Central memory CD8-positive, alpha-beta T cell (primary cell): ENCODE results near the gene TDP1.

ENCODE experiments used
- ATAC-seq: fragments of 150-1000 bp; cut with Tn5 transposase; replicated peaks from 2 replicates; pipeline ENCODE4 v1.10.0; 2022; ENCODE audit warnings: mild to moderate bottlenecking, moderate FRiP score, moderate number of reproducible peaks; ENCODE audit not compliant: poor library complexity, severe bottlenecking; ENCODE audit errors: extremely low read depth
- DNase-seq, 2 donors: peaks; one replicate each; pipeline ENCODE4 v3.0.0; 2021; ENCODE audit warnings: low spot score in 2 of 2
- H3K27ac Mint-ChIP-seq: one replicate; pipeline ENCODE4 v1.8.0; 2022; ENCODE audit warnings: low read depth, mild to moderate bottlenecking, moderate library complexity, mixed read lengths
- H3K27me3 Mint-ChIP-seq: one replicate; pipeline ENCODE4 v1.8.0; 2022; ENCODE audit warnings: mixed read lengths
- H3K36me3 Mint-ChIP-seq: one replicate; pipeline ENCODE4 v1.8.0; 2022; ENCODE audit warnings: mild to moderate bottlenecking, moderate library complexity, mixed read lengths; ENCODE audit not compliant: insufficient read depth
- H3K4me1 Mint-ChIP-seq: one replicate; pipeline ENCODE4 v1.8.0; 2022; ENCODE audit warnings: mixed read lengths
- H3K4me3 Mint-ChIP-seq: one replicate; pipeline ENCODE4 v1.8.0; 2022; ENCODE audit warnings: mild to moderate bottlenecking, moderate library complexity, mixed read lengths
- H3K9me3 Mint-ChIP-seq: one replicate; pipeline ENCODE4 v1.8.0; 2022; ENCODE audit warnings: mixed read lengths

The TDP1 gene

GRCh38 chr14:89954070-89955021 is 1.4 kb upstream of the TDP1 start, which contains the start of gene EFCAB11:
TSS of gene EFCAB11 (minus strand) at chr14:89954730. CDS start at chr14:89954660, 70 bp downstream.
- Mint-ChIP-seq H3K4me3 (peak within 1 kb of the TSS; percentile 85), H3K27me3 (no peaks in the 10 kb centered on the region), H3K4me1 (peaks cover 29% of the 10 kb centered on the region), H3K27ac (peak within 1 kb of the TSS; percentile 90), H3K9me3 (no peaks in the 10 kb centered on the region), H3K36me3 (peaks cover 26% of the 10 kb centered on the region)
- DNase-seq (peak; percentile 87 to 96), ATAC-seq (peak; percentile 79)

GRCh38 chr14:89955022-89955744 is 544 bp upstream of the TDP1 start:
- H3K27ac Mint-ChIP-seq = peak overlapping the region; percentile 90
- H3K27me3 Mint-ChIP-seq = no peaks in the 10 kb centered on the region
- peaks cover 26% of the 10 kb centered on the region for H3K36me3 Mint-ChIP-seq
- no peak for DNase-seq
- ATAC-seq = peak; percentile 17
- peaks cover 32% of the 10 kb centered on the region for H3K4me1 Mint-ChIP-seq
- no peaks in the 10 kb centered on the region for H3K9me3 Mint-ChIP-seq
- peak overlapping the region; percentile 85 for H3K4me3 Mint-ChIP-seq

GRCh38 chr14:89956661-89957009 is 908 bp downstream of the TDP1 start:
- Mint-ChIP-seq H3K27me3 (no peaks in the 10 kb centered on the region), H3K4me1 (peaks cover 42% of the 10 kb centered on the region), H3K27ac (peak overlapping the region; percentile 90)

GRCh38 chr14:89957376-89957775 is 1.6 kb downstream of the TDP1 start:
- ATAC-seq = no peak
- Mint-ChIP-seq H3K9me3 (no peaks in the 10 kb centered on the region), H3K4me3 (peak overlapping the region; percentile 85), H3K36me3 (peaks cover 27% of the 10 kb centered on the region), H3K27ac (peak overlapping the region; percentile 90), H3K4me1 (peaks cover 42% of the 10 kb centered on the region), H3K27me3 (no peaks in the 10 kb centered on the region)
- no peak for DNase-seq

More at GRCh38 chr14:89956661-89957009, 908 bp downstream of the TDP1 start:
- Mint-ChIP-seq H3K9me3 (no peaks in the 10 kb centered on the region), H3K36me3 (peaks cover 26% of the 10 kb centered on the region), H3K4me3 (peak overlapping the region; percentile 85)
- DNase-seq = no peak
- ATAC-seq = no peak

- Mint-ChIP-seq H3K4me3 (no peak overlapping the region), H3K27ac (no peak overlapping the region), H3K9me3 (no peaks in the 10 kb centered on the region), H3K27me3 (no peaks in the 10 kb centered on the region), H3K36me3 (peaks cover 29% of the 10 kb centered on the region), H3K4me1 (peaks cover 42% of the 10 kb centered on the region)
- ATAC-seq = no peak
- no peak for DNase-seq
Observed at GRCh38 chr14:89957791-89958190, 2.1 kb downstream of the TDP1 start.

DNA sequence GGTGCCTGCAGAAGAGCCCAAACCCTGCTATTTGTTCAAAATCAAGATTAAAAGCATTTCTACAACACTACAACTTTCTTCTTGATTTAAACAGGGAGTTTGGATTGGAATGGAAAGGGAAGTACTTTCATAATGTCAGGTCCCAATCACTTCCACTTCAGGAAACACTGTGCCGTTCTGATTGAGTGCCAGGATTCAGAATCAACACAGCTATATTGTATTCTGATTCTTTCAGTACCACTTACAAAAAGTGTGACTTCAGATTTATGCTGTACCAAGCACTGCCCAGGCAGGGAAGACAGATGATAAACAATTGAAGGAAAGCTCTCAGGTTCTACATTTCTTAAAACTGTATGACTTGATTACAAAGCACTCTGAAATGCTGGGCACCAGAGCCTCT is 3.2 kb downstream of the TDP1 start:
- H3K27me3 Mint-ChIP-seq = no peaks in the 10 kb centered on the region
- H3K27ac Mint-ChIP-seq = no peak overlapping the region
- peaks cover 46% of the 10 kb centered on the region for H3K4me1 Mint-ChIP-seq
- H3K9me3 Mint-ChIP-seq = no peaks in the 10 kb centered on the region
- ATAC-seq = no peak
- peaks cover 35% of the 10 kb centered on the region for H3K36me3 Mint-ChIP-seq
- DNase-seq = no peak
- no peak overlapping the region for H3K4me3 Mint-ChIP-seq

DNA sequence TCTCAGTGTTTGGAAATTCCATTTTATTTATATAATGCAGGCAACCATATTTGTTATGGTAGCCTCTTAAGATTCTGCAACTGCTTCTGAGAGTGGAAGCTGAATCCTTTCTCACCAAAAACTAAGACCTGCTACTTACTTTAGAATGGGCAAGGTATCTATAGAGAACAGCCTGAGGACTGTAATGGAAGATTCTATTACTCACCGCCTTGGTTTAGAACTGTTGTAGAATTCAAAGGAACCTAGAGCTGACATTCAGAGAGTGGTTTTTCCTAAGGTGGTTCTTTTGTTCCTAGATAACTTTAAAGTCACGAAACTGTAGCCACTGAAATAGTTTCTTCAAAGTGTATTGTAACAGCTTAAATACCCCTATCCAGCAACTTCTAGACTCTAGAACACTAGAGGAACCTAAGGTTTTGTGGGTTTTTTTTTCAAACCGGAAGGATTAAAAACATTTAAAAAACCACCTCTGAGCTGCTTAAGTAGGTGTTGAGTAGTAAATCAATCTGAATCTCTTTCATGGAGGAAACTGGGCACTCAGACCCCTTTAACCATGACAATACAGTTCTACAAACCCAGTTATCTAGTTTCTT is 4.2 kb downstream of the TDP1 start:
- Mint-ChIP-seq H3K9me3 (no peaks in the 10 kb centered on the region), H3K4me3 (no peak overlapping the region), H3K27ac (peak overlapping the region; percentile 77), H3K36me3 (peaks cover 37% of the 10 kb centered on the region), H3K27me3 (no peaks in the 10 kb centered on the region), H3K4me1 (peaks cover 40% of the 10 kb centered on the region)
- DNase-seq = no peak
- ATAC-seq = no peak

DNA sequence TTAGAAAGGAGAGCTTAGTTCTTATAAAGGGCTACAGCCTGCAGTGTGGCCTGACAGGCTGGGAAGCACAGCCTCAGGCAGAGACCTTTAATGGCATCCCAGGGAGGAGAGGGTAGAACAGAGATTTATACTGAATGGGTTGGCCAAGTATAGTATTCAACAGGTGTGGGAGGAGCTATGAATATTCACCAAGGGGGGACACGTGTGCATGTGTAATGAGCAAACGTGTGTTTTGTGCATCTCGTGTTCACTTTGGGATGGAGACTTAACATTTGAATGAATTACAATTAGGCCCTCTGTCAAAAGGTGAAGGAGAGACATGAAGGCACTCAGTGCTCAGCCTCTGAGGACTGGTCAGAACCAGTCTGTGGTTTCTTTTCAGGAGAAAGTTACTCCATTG is 5.2 kb downstream of the TDP1 start:
- Mint-ChIP-seq H3K4me3 (no peak overlapping the region), H3K4me1 (peaks cover 47% of the 10 kb centered on the region), H3K9me3 (no peaks in the 10 kb centered on the region), H3K27ac (peak overlapping the region; percentile 77), H3K36me3 (peaks cover 32% of the 10 kb centered on the region), H3K27me3 (no peaks in the 10 kb centered on the region)
- ATAC-seq = no peak
- DNase-seq = no peak

- no peak overlapping the region for H3K4me3 Mint-ChIP-seq
- peaks cover 27% of the 10 kb centered on the region for H3K36me3 Mint-ChIP-seq
- no peak overlapping the region for H3K27ac Mint-ChIP-seq
- peaks cover 35% of the 10 kb centered on the region for H3K4me1 Mint-ChIP-seq
- no peak for ATAC-seq
- no peaks in the 10 kb centered on the region for H3K9me3 Mint-ChIP-seq
- DNase-seq = no peak
- no peaks in the 10 kb centered on the region for H3K27me3 Mint-ChIP-seq
Observed at GRCh38 chr14:89963288-89963978, 7.7 kb downstream of the TDP1 start.

- H3K36me3 Mint-ChIP-seq = peaks cover 36% of the 10 kb centered on the region
- no peak for ATAC-seq
- H3K4me3 Mint-ChIP-seq = no peak overlapping the region
- no peaks in the 10 kb centered on the region for H3K27me3 Mint-ChIP-seq
- no peak for DNase-seq
- H3K27ac Mint-ChIP-seq = no peak overlapping the region
- no peaks in the 10 kb centered on the region for H3K9me3 Mint-ChIP-seq
- peaks cover 25% of the 10 kb centered on the region for H3K4me1 Mint-ChIP-seq
Observed at GRCh38 chr14:89965839-89966238, 10.1 kb downstream of the TDP1 start.

DNA sequence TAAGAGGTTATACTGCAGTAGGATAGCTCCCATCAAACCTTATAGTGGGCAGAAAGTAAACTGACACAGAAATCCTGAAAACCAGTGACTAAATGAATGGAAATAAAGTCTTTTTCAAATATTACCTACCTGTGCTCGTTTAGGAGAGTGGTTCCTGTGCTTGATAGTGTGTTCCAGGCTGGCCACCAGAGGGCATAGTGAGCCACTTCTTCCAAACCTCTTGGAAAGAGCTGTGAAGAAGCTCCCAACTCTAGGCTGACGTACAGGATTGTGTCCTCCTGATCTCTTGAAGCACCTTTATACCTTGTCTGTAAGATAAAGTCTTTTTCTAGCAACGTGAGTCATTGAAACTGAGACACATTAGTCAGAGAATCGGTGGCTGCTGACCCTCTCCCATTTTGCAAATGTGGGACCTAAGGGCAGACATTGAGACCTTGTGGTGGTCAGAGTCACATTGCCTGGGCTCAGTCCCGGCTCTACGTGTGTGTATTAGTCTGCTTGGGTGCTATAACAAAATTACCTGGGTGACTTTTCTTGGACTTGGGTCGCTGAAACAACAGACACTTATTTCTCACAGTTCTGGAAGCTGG is 17.6 kb downstream of the TDP1 start:
- DNase-seq (no peak), ATAC-seq (no peak)
- peaks cover 48% of the 10 kb centered on the region for H3K36me3 Mint-ChIP-seq
- H3K27ac Mint-ChIP-seq = no peak overlapping the region
- H3K4me3 Mint-ChIP-seq = no peak overlapping the region
- H3K9me3 Mint-ChIP-seq = no peaks in the 10 kb centered on the region
- H3K4me1 Mint-ChIP-seq = no peaks in the 10 kb centered on the region
- no peaks in the 10 kb centered on the region for H3K27me3 Mint-ChIP-seq

DNA sequence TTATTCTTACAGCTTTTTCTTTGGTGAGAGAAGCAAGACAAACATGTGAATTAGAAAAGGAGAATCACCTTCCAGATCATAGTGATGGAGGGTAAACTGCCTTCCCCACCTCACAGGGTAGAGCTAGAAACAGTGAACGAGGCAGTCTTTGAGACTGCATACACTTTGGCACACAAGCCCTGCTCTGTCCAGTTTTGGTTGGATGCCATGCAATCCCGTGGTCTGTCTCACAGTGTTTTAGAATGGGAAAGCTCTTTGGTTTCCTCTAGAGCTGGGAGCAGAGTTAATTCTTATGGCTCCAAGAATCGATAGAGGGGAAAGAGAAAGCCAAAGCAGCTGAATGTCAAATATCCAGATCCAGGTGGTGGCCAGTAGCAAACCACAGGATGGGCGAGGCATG is 21.9 kb downstream of the TDP1 start:
- Mint-ChIP-seq H3K36me3 (peaks cover 43% of the 10 kb centered on the region), H3K27me3 (no peaks in the 10 kb centered on the region), H3K4me1 (no peaks in the 10 kb centered on the region), H3K27ac (no peak overlapping the region), H3K9me3 (no peaks in the 10 kb centered on the region), H3K4me3 (no peak overlapping the region)
- DNase-seq (no peak), ATAC-seq (no peak)
